CD8-positive, alpha-beta memory T cell (primary cell): ENCODE results near the gene UBXN11. TPM values are rescaled to one million over a fixed set of nuclear protein-coding genes. Genes with fewer than 3 reads are reported as not detected.

ENCODE experiments used
- CTCF ChIA-PET: fragments of 350-600 bp; sonication (Branson Sonifier 250); formaldehyde crosslinking; loops from one replicate; lab custom pipeline; 2021; ENCODE audit warnings: antibody characterized with exemption; lab: Charles Lee
- POLR2A ChIA-PET: fragments of 350-600 bp; sonication (Branson Sonifier 250); formaldehyde crosslinking; loops from one replicate; lab custom pipeline; 2021; ENCODE audit warnings: antibody characterized with exemption; lab: Charles Lee
- DNase-seq, 5 donors: peaks; one replicate each; pipeline versions ENCODE4 v3.0.0 to v3.0.0-alpha.2; 2020 to 2022; ENCODE audit warnings: mixed read lengths in 1 of 5
- H3K27ac ChIP-seq: one replicate; pipeline ENCODE4 v1.7.0; 2013; ENCODE audit warnings: low read depth, mild to moderate bottlenecking, low read length, moderate library complexity
- H3K27me3 ChIP-seq: 2 replicates; pipeline ENCODE4 v1.7.0; 2013; ENCODE audit warnings: low read length, mild to moderate bottlenecking; ENCODE audit not compliant: insufficient read depth, poor library complexity, severe bottlenecking
- H3K36me3 ChIP-seq: 2 replicates; pipeline ENCODE4 v1.7.0; 2013; ENCODE audit warnings: mild to moderate bottlenecking, low read length, moderate library complexity; ENCODE audit not compliant: insufficient read depth
- H3K4me1 ChIP-seq: 2 replicates; pipeline ENCODE4 v1.7.0; 2013; ENCODE audit warnings: mild to moderate bottlenecking, low read length, moderate library complexity; ENCODE audit not compliant: insufficient read depth
- H3K4me3 ChIP-seq: 2 replicates; pipeline ENCODE4 v1.7.0; 2013; ENCODE audit warnings: mild to moderate bottlenecking, low read length
- H3K9me3 ChIP-seq: 2 replicates; pipeline ENCODE4 v1.7.0; 2013; ENCODE audit warnings: mild to moderate bottlenecking, low read length
- H3K27ac Mint-ChIP-seq, 8 donors: one replicate each; pipeline ENCODE4 v1.8.0; 2020 to 2021; ENCODE audit warnings: mixed read lengths in 8 of 8, mild to moderate bottlenecking in 6 of 8, inconsistent platforms in 3 of 8, moderate library complexity in 3 of 8
- H3K27me3 Mint-ChIP-seq, 2 donors: one replicate each; pipeline ENCODE4 v1.8.0; 2020 to 2021; ENCODE audit warnings: mixed read lengths in 2 of 2, mild to moderate bottlenecking in 1 of 2, moderate library complexity in 1 of 2
- H3K36me3 Mint-ChIP-seq, 3 donors: one replicate each; pipeline ENCODE4 v1.8.0; 2020 to 2021; ENCODE audit warnings: mixed read lengths in 3 of 3, inconsistent platforms in 1 of 3, mild to moderate bottlenecking in 1 of 3
- H3K4me1 Mint-ChIP-seq, 3 donors: one replicate each; pipeline ENCODE4 v1.8.0; 2020 to 2021; ENCODE audit warnings: mixed read lengths in 3 of 3, inconsistent platforms in 1 of 3, mild to moderate bottlenecking in 1 of 3
- H3K4me3 Mint-ChIP-seq, 7 donors: one replicate each; pipeline ENCODE4 v1.8.0; 2020 to 2021; ENCODE audit warnings: mixed read lengths in 7 of 7, mild to moderate bottlenecking in 6 of 7, moderate library complexity in 4 of 7, inconsistent platforms in 2 of 7
- H3K9me3 Mint-ChIP-seq, 5 donors: one replicate each; pipeline ENCODE4 v1.8.0; 2020 to 2022; ENCODE audit warnings: mixed read lengths in 5 of 5, mild to moderate bottlenecking in 3 of 5, moderate library complexity in 2 of 5, inconsistent platforms in 1 of 5
- polyA plus RNA-seq: library from polyadenylated mRNA; unstranded; fragments of 300-500 nt; fragmentation: Illumina TruSeq; gene quantifications from one replicate; pipeline ENCODE4 v1.2.3, GENCODE V29; 2021
- total RNA-seq, 2 experiments: library from RNA; stranded (reverse); gene quantifications; one replicate each; pipeline ENCODE4 v1.2.3, GENCODE V29; 2021

Gene UBXN11
- total and polyA plus RNA-seq, 3 experiments from 2014 or later: 14.3 to 35.8 (median 35.2) TPM

- Histone ChIP-seq H3K4me1 (peaks cover 91% of the 10 kb centered on the region), H3K9me3 (no peaks in the 10 kb centered on the region), H3K4me3 (peak overlapping the region; percentile 60), H3K27ac (peak overlapping the region; percentile 60), H3K36me3 (no peaks in the 10 kb centered on the region), H3K27me3 (no peaks in the 10 kb centered on the region)
- peaks cover 81 to 92% (median 85%) of the 10 kb centered on the region in 3 donors for H3K4me1 Mint-ChIP-seq
- ChIA-PET POLR2A (interaction anchor here (0.6 to 10.6 kb wide), 12 partner anchors 8 to 188 kb away, joined by 3 to 287 read pairs (median 3); partner anchors contain the start of genes CD52 and UBXN11), CTCF (interaction anchor here (0.9 to 21.9 kb wide), 20 partner anchors 8 to 133 kb away, joined by 3 to 840 read pairs (median 8); partner anchors contain the start of genes C1orf232, CD52, CEP85 and UBXN11)
- peak overlapping the region; percentile 68 to 94 (median 87) for H3K4me3 Mint-ChIP-seq
- H3K36me3 Mint-ChIP-seq: peaks cover 8 to 46% (median 9%) of the 10 kb centered on the region in 3 donors
- H3K27ac Mint-ChIP-seq: peak overlapping the region; percentile 92 to 100 (median 99)
- no peaks in the 10 kb centered on the region for H3K9me3 Mint-ChIP-seq
- DNase-seq: no peak
- H3K27me3 Mint-ChIP-seq: no peaks in the 10 kb centered on the region
Observed at GRCh38 chr1:26283871-26284596, 22.4 kb downstream of the UBXN11 start.

- CTCF ChIA-PET: interaction anchor here (1.2 to 21.9 kb wide), 8 partner anchors 7 to 134 kb away, joined by 3 to 840 read pairs (median 24); partner anchors contain the start of genes C1orf232, CD52, CEP85 and UBXN11
- H3K9me3 ChIP-seq: no peaks in the 10 kb centered on the region
- Mint-ChIP-seq H3K9me3 (no peaks in the 10 kb centered on the region), H3K36me3 (peaks cover 8 to 46% (median 9%) of the 10 kb centered on the region in 3 donors), H3K27ac (peak overlapping the region; percentile 92 to 100 (median 99)), H3K4me3 (peak overlapping the region; percentile 68 to 94 (median 87)), H3K27me3 (no peaks in the 10 kb centered on the region), H3K4me1 (peaks cover 80 to 92% (median 85%) of the 10 kb centered on the region in 3 donors)
- H3K4me3 ChIP-seq: no peak overlapping the region
- H3K4me1 ChIP-seq: peaks cover 91% of the 10 kb centered on the region
- POLR2A ChIA-PET: interaction anchor here (10.6 kb wide), 1 partner anchor 36 kb away, joined by 287 read pairs; the partner anchor contains the start of gene CD52
- no peaks in the 10 kb centered on the region for H3K27me3 ChIP-seq
- no peaks in the 10 kb centered on the region for H3K36me3 ChIP-seq
- DNase-seq: no peak
- peak overlapping the region; percentile 60 for H3K27ac ChIP-seq
Observed at GRCh38 chr1:26283279-26283853, 23.1 kb downstream of the UBXN11 start.

- no peak for DNase-seq
- H3K27ac ChIP-seq: peak overlapping the region; percentile 24
- peaks cover 1% of the 10 kb centered on the region for H3K36me3 ChIP-seq
- peaks cover 8 to 46% (median 9%) of the 10 kb centered on the region in 3 donors for H3K36me3 Mint-ChIP-seq
- H3K4me1 ChIP-seq: peaks cover 91% of the 10 kb centered on the region
- no peak overlapping the region for H3K4me3 ChIP-seq
- POLR2A ChIA-PET: interaction anchor here (8.3 to 10.6 kb wide), 2 partner anchors 37 to 38 kb away, joined by 104 to 287 read pairs; partner anchors contain the start of gene CD52
- CTCF ChIA-PET: interaction anchor here (4.5 to 21.9 kb wide), 2 partner anchors 36 to 135 kb away, joined by 27 to 840 read pairs; partner anchors contain the start of genes CD52 and UBXN11
- H3K4me1 Mint-ChIP-seq: peaks cover 80 to 92% (median 85%) of the 10 kb centered on the region in 3 donors
- H3K27ac Mint-ChIP-seq: peak overlapping the region; percentile 92 to 100 (median 99)
- no peaks in the 10 kb centered on the region for H3K27me3 Mint-ChIP-seq
- H3K9me3 ChIP-seq: no peaks in the 10 kb centered on the region
- H3K27me3 ChIP-seq: no peaks in the 10 kb centered on the region
- H3K9me3 Mint-ChIP-seq: no peaks in the 10 kb centered on the region
- peak overlapping the region; percentile 68 to 94 (median 87) for H3K4me3 Mint-ChIP-seq
Observed at GRCh38 chr1:26282401-26282918, 24.0 kb downstream of the UBXN11 start.

- Histone ChIP-seq H3K36me3 (peaks cover 6% of the 10 kb centered on the region), H3K4me3 (no peak overlapping the region), H3K27ac (no peak overlapping the region), H3K9me3 (no peaks in the 10 kb centered on the region), H3K4me1 (peaks cover 91% of the 10 kb centered on the region), H3K27me3 (no peaks in the 10 kb centered on the region)
- DNase-seq: no peak
- CTCF ChIA-PET: interaction anchor here (1.2 to 21.9 kb wide), 3 partner anchors 8 to 82 kb away, joined by 5 to 840 read pairs (median 6); partner anchors contain the start of genes CD52 and UBXN11
- POLR2A ChIA-PET: interaction anchor here (0.5 to 8.3 kb wide), 4 partner anchors 34 to 584 kb away, joined by 3 to 104 read pairs (median 3); partner anchors contain the start of gene CD52
- no peaks in the 10 kb centered on the region for H3K27me3 Mint-ChIP-seq
- no peaks in the 10 kb centered on the region for H3K9me3 Mint-ChIP-seq
- peaks cover 8 to 48% (median 11%) of the 10 kb centered on the region in 3 donors for H3K36me3 Mint-ChIP-seq
- peak overlapping the region; percentile 68 to 97 (median 93) for H3K4me3 Mint-ChIP-seq
- peaks cover 80 to 92% (median 85%) of the 10 kb centered on the region in 3 donors for H3K4me1 Mint-ChIP-seq
- H3K27ac Mint-ChIP-seq: peak overlapping the region; percentile 88 to 100 (median 97)
Observed at GRCh38 chr1:26281971-26282370, 24.5 kb downstream of the UBXN11 start.

- Mint-ChIP-seq H3K27ac (peak overlapping the region; percentile 88 to 97 (median 96)), H3K27me3 (no peaks in the 10 kb centered on the region), H3K4me3 (peak overlapping the region; percentile 68 to 97 (median 93)), H3K4me1 (peaks cover 82 to 92% (median 85%) of the 10 kb centered on the region in 3 donors), H3K9me3 (no peaks in the 10 kb centered on the region), H3K36me3 (peaks cover 8 to 49% (median 13%) of the 10 kb centered on the region in 3 donors)
- Histone ChIP-seq H3K9me3 (no peaks in the 10 kb centered on the region), H3K36me3 (peaks cover 8% of the 10 kb centered on the region), H3K27me3 (no peaks in the 10 kb centered on the region), H3K4me1 (peaks cover 91% of the 10 kb centered on the region), H3K4me3 (peak overlapping the region; percentile 85), H3K27ac (peak overlapping the region; percentile 86)
- POLR2A ChIA-PET: interaction anchor here (0.5 to 8.3 kb wide), 5 partner anchors 8 to 585 kb away, joined by 3 to 104 read pairs (median 3); partner anchors contain the start of gene CD52
- DNase-seq: peak in 1 of 5 donors; percentile 21
- CTCF ChIA-PET: interaction anchor here (1.2 to 21.9 kb wide), 4 partner anchors 9 to 97 kb away, joined by 5 to 840 read pairs (median 6); partner anchors contain the start of genes CD52 and UBXN11
Observed at GRCh38 chr1:26281091-26281958, 25.1 kb downstream of the UBXN11 start.

- H3K27me3 ChIP-seq: no peaks in the 10 kb centered on the region
- CTCF ChIA-PET: interaction anchor here (1.2 to 21.9 kb wide), 8 partner anchors 8 to 117 kb away, joined by 3 to 840 read pairs (median 6); partner anchors contain the start of genes CD52, CEP85 and UBXN11
- Mint-ChIP-seq H3K27ac (peak overlapping the region; percentile 88 to 97 (median 96)), H3K36me3 (peaks cover 8 to 50% (median 13%) of the 10 kb centered on the region in 3 donors), H3K4me1 (peaks cover 84 to 92% (median 85%) of the 10 kb centered on the region in 3 donors), H3K27me3 (no peaks in the 10 kb centered on the region), H3K4me3 (peak overlapping the region; percentile 82 to 97 (median 93)), H3K9me3 (no peaks in the 10 kb centered on the region)
- peak overlapping the region; percentile 85 for H3K4me3 ChIP-seq
- H3K36me3 ChIP-seq: peaks cover 8% of the 10 kb centered on the region
- H3K9me3 ChIP-seq: no peaks in the 10 kb centered on the region
- DNase-seq: peak in 1 of 5 donors; percentile 59
- H3K27ac ChIP-seq: peak overlapping the region; percentile 86
- peaks cover 91% of the 10 kb centered on the region for H3K4me1 ChIP-seq
- POLR2A ChIA-PET: interaction anchor here (0.6 to 8.3 kb wide), 3 partner anchors 9 to 231 kb away, joined by 3 to 104 read pairs (median 27); partner anchors contain the start of gene CD52
Observed at GRCh38 chr1:26280333-26281042, 25.9 kb downstream of the UBXN11 start.
